Measurements from ENCODE around the gene STAT1.

Gene STAT1

DNA sequence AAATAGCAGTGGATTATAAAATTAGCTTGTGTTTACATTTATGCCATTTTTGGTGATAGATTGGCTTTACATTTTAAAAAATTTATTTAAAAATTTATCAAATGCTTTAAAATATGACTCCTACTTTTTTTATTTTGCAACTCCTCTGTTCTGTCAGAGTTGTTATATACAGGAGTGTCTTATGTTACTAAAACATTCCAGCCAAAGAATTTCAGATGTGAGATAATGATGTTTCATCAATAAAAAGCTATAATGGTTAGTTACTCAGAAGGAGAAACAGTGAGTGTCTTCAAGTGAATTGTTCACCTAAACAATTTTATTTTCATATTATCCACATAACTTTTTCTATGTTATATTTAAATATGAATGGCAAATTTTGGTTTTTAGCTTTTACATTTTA is 80.6 kb downstream of the STAT1 start:
- Histone ChIP-seq H3K9me3 (ENCODE audit: low read length) (no peaks in the 10 kb centered on the region), H3K4me3 (ENCODE audit: low read depth, low read length, poor library complexity, severe bottlenecking) (no peak overlapping the region), H3K27ac (ENCODE audit: low read depth, low read length, poor library complexity, severe bottlenecking) (no peak overlapping the region), H3K36me3 (ENCODE audit: insufficient read depth, low read length) (peaks cover 70% of the 10 kb centered on the region), H3F3A (ENCODE audit: insufficient read depth, low read length) (peaks cover 9% of the 10 kb centered on the region; the same call in 1 of the 2 replicates), H4K20me1 (ENCODE audit: insufficient read depth, low read length) (no peaks in the 10 kb centered on the region), H3K79me2 (ENCODE audit: insufficient read depth, low read length) (no peaks in the 10 kb centered on the region), H3K9me2 (ENCODE audit: low read depth, low read length) (no peaks in the 10 kb centered on the region), H3K4me1 (ENCODE audit: insufficient read depth, low read length, severe bottlenecking) (no peaks in the 10 kb centered on the region), H3K9ac (ENCODE audit: low read length) (no peak overlapping the region), H2AFZ (ENCODE audit: low read length) (no peak overlapping the region), H3K27me3 (ENCODE audit: insufficient read depth, low read length) (no peaks in the 10 kb centered on the region), H3K4me2 (ENCODE audit: low read length) (no peak overlapping the region)
- TF ChIP-seq EZH2 (IDR thresholded peaks at IDR 0.05; ENCODE audit: borderline replicate concordance, low read length), result no peak
- TF ChIP-seq, protein P1, sequence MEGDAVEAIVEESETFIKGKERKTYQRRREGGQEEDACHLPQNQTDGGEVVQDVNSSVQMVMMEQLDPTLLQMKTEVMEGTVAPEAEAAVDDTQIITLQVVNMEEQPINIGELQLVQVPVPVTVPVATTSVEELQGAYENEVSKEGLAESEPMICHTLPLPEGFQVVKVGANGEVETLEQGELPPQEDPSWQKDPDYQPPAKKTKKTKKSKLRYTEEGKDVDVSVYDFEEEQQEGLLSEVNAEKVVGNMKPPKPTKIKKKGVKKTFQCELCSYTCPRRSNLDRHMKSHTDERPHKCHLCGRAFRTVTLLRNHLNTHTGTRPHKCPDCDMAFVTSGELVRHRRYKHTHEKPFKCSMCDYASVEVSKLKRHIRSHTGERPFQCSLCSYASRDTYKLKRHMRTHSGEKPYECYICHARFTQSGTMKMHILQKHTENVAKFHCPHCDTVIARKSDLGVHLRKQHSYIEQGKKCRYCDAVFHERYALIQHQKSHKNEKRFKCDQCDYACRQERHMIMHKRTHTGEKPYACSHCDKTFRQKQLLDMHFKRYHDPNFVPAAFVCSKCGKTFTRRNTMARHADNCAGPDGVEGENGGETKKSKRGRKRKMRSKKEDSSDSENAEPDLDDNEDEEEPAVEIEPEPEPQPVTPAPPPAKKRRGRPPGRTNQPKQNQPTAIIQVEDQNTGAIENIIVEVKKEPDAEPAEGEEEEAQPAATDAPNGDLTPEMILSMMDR (IDR thresholded peaks at IDR 0.05; ENCODE audit: low read length), result no peak

DNA sequence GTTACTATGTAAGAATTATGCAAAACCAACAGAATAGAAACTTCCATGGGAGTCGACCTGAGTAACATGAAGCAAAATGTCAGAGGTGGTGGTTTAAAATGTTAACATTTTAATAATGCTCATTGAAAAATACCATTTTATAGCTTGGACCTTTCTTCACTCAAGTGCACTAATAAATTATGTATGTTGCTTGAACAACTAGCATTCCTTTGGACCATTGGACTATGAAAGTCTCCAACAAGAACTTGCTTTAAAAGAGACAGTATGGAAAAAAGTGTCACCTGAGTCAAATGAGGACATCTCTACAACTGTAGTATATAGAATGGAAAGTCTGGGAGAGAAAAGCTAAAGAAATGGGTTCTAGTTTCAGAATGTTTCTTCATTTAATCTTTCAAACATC is 81.5 kb downstream of the STAT1 start:
- Histone ChIP-seq H4K20me1 (ENCODE audit: insufficient read depth, low read length) (no peaks in the 10 kb centered on the region), H3K9me2 (ENCODE audit: low read depth, low read length) (no peaks in the 10 kb centered on the region), H3K79me2 (ENCODE audit: insufficient read depth, low read length) (no peaks in the 10 kb centered on the region), H3K9me3 (ENCODE audit: low read length) (no peaks in the 10 kb centered on the region), H3K36me3 (ENCODE audit: insufficient read depth, low read length) (peaks cover 74% of the 10 kb centered on the region), H3K27ac (ENCODE audit: low read depth, low read length, poor library complexity, severe bottlenecking) (no peak overlapping the region), H3F3A (ENCODE audit: insufficient read depth, low read length) (peaks cover 9% of the 10 kb centered on the region; the same call in 1 of the 2 replicates), H3K4me3 (ENCODE audit: low read depth, low read length, poor library complexity, severe bottlenecking) (no peak overlapping the region), H3K27me3 (ENCODE audit: insufficient read depth, low read length) (no peaks in the 10 kb centered on the region), H3K9ac (ENCODE audit: low read length) (no peak overlapping the region), H2AFZ (ENCODE audit: low read length) (no peak overlapping the region), H3K4me1 (ENCODE audit: insufficient read depth, low read length, severe bottlenecking) (no peaks in the 10 kb centered on the region), H3K4me2 (ENCODE audit: low read length) (no peak overlapping the region)
- TF ChIP-seq, protein P1 (IDR thresholded peaks at IDR 0.05; ENCODE audit: low read length), result no peak
- TF ChIP-seq EZH2 (IDR thresholded peaks at IDR 0.05; ENCODE audit: borderline replicate concordance, low read length), result no peak

DNA sequence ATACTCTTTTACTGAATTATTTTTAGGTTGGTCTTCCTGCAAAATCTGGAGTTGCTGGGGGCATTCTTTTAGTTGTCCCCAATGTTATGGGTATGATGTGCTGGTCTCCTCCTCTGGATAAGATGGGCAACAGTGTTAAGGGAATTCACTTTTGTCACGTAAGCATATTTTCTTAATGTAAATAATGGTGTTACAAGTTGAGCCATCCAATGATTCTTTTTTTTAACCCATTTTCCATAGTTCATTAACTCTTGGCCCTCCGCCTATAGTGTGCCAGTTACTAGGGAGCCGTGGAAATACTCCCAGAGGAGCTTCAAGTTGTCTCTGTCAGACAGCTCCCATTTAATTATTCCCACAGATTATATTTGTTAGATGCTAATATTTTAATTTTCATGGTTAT is 83.6 kb downstream of the STAT1 start:
- Histone ChIP-seq H3K27me3 (ENCODE audit: insufficient read depth, low read length) (no peaks in the 10 kb centered on the region), H3K9me2 (ENCODE audit: low read depth, low read length) (no peaks in the 10 kb centered on the region), H3K27ac (ENCODE audit: low read depth, low read length, poor library complexity, severe bottlenecking) (no peak overlapping the region), H3K4me2 (ENCODE audit: low read length) (no peak overlapping the region), H2AFZ (ENCODE audit: low read length) (no peak overlapping the region), H4K20me1 (ENCODE audit: insufficient read depth, low read length) (no peaks in the 10 kb centered on the region), H3K36me3 (ENCODE audit: insufficient read depth, low read length) (peaks cover 79% of the 10 kb centered on the region), H3K79me2 (ENCODE audit: insufficient read depth, low read length) (no peaks in the 10 kb centered on the region), H3K4me1 (ENCODE audit: insufficient read depth, low read length, severe bottlenecking) (no peaks in the 10 kb centered on the region), H3F3A (ENCODE audit: insufficient read depth, low read length) (peaks cover 9% of the 10 kb centered on the region; the same call in 1 of the 2 replicates), H3K9ac (ENCODE audit: low read length) (no peak overlapping the region), H3K9me3 (ENCODE audit: low read length) (no peaks in the 10 kb centered on the region), H3K4me3 (ENCODE audit: low read depth, low read length, poor library complexity, severe bottlenecking) (no peak overlapping the region)
- TF ChIP-seq, protein P1 (IDR thresholded peaks at IDR 0.05; ENCODE audit: low read length), result no peak
- no peak for TF ChIP-seq EZH2 (IDR thresholded peaks at IDR 0.05; ENCODE audit: borderline replicate concordance, low read length)

Data from OCI-LY1 (cell line).